T-helper 1 cell treated with Interleukin-12 subunit alpha and Interleukin-12 subunit beta and Interleukin-4 antibody, amounts not matched to agents 30 μg/mL and 1 μg/mL, for 36 hours (primary cell): ENCODE results near the gene EFNA3.

Experiments
- H3K27ac Mint-ChIP-seq: one replicate; pipeline ENCODE4 v1.8.0; 2021; ENCODE audit warnings: mild to moderate bottlenecking, mixed read lengths
- H3K27me3 Mint-ChIP-seq: one replicate; pipeline ENCODE4 v1.8.0; 2021; ENCODE audit warnings: low read depth, mixed read lengths
- H3K36me3 Mint-ChIP-seq: one replicate; pipeline ENCODE4 v1.8.0; 2021; ENCODE audit warnings: low read depth, mixed read lengths
- H3K4me1 Mint-ChIP-seq: one replicate; pipeline ENCODE4 v1.8.0; 2021; ENCODE audit warnings: low read depth, mixed read lengths
- H3K4me3 Mint-ChIP-seq: one replicate; pipeline ENCODE4 v1.8.0; 2021; ENCODE audit warnings: mild to moderate bottlenecking, moderate library complexity, mixed read lengths
- H3K9me3 Mint-ChIP-seq: one replicate; pipeline ENCODE4 v1.8.0; 2021; ENCODE audit warnings: mixed read lengths

Gene EFNA3

DNA sequence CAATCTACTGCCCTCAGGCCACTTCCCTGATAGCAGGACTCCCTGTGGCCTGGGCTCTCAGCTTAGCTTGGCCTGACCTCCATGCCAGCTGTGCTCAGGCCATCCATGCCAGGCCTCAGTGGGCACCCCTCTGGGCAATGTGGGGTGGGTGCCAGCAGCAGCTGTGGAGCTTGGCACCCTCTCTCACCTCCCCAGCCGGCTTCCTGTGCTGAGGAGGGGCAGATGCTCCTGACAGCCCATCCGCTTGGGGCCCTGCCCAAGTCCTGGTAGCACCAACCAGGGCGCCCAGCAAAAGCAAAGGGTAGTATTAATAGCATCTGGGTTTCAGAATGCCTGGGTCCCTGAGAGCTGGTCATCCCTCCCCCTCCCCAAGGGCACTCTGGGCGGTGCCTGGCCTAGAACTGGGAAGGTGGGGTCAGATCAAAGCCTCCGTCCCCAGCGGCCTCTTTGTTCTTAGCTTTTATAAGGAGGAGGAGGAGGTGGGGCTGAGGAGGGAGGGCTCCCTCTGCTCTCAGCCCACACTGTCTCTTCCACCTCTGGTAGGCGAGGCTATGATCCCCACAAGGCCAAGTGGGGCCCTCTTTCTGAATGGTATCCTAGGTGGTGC, 9.0 kb upstream of the EFNA3 start:
- peaks cover 12% of the 10 kb centered on the region for H3K27me3 Mint-ChIP-seq
- H3K36me3 Mint-ChIP-seq, result peaks cover 5% of the 10 kb centered on the region
- peaks cover 29% of the 10 kb centered on the region for H3K4me1 Mint-ChIP-seq
- H3K4me3 Mint-ChIP-seq, result no peak overlapping the region
- H3K27ac Mint-ChIP-seq, result no peak overlapping the region
- H3K9me3 Mint-ChIP-seq, result no peaks in the 10 kb centered on the region

DNA sequence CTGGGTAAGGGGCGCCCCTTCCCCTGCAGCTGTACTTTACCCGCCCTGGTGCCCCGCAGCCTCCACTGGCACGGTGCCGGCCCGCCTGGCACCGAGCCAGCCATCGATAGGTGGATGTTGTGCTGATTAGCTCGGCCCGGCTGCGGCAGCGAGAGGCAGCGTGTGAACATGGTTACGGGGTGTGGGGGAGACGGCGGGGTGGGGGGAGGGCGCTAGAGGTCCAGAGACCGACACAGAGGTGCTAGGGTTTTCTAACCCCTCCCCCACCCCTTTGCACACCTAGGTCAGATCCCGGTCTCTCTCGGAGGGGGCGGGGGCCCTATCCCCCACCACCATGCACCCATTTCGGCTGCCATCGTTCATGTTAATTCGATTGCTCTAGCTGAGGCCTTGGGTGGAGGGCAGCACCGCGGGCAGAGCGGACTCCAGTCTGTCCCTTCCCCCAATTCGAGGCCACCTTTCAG, 8.4 kb upstream of the EFNA3 start:
- no peak overlapping the region for H3K4me3 Mint-ChIP-seq
- peaks cover 11% of the 10 kb centered on the region for H3K27me3 Mint-ChIP-seq
- no peaks in the 10 kb centered on the region for H3K9me3 Mint-ChIP-seq
- H3K27ac Mint-ChIP-seq, result no peak overlapping the region
- H3K4me1 Mint-ChIP-seq, result peaks cover 27% of the 10 kb centered on the region
- H3K36me3 Mint-ChIP-seq, result peaks cover 5% of the 10 kb centered on the region

DNA sequence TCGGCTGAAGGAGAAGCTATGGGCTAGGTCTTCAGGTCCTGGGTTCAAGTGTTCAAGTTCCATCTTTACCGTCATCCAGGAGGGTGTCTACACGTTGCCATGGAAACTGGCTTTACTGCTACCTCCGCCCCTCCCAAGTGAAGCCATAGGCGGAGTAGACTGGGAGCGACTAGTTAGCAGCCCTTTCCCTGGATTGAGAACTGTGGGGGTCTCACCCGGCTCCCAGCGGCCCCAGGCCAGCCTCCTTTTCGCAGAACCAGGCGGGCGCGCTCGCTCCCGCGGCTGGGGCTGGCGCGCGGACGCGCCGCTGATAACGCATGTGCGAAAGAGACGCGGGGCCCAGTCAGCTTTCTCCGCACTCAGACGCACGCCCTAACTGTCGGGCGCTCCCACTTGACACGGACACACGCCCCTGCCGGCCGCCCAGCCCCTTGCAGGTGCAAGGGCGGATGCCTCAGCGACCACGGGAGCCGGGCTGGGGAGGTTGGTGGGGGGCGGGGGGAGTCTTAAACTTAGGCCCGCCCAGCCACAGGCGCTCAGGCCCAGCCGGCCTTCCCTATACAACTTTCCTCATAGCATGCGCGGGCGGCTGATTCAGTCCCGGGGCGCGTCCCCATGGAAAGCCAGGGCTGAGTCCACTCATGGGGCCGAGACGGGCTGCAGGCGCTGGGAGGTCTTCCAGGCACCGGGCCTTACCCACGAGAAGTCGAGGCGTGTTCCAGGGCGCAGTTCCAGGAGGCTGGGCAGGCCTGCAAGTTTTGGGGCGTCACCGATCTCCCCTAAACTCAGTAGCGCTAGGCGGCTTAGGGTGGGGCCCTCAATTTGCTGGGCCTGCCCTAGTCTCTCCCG, 7.7 kb upstream of the EFNA3 start:
- Mint-ChIP-seq H3K9me3 (no peaks in the 10 kb centered on the region), H3K4me3 (no peak overlapping the region), H3K27ac (no peak overlapping the region), H3K36me3 (peaks cover 5% of the 10 kb centered on the region), H3K27me3 (peaks cover 11% of the 10 kb centered on the region), H3K4me1 (peaks cover 27% of the 10 kb centered on the region)

DNA sequence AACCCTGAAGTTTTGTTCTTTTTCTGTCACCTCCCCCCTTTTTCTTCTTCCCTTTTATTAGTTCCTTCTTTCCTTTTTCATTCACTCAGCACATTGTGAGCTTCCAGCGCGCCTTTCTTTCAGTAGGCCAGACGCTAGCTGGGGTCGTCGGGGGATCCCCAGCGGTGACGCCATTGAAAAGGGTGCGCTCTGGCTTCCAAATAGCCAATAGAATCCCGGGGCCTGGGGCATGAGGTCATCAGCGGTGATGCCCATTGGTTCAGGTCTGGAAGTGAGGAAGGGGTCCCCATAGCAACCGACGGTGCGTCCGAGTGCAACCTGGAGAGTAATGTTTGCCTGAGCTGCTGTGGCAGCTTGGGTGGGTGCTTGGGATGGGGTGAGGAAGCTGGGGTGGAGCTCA, 6.9 kb upstream of the EFNA3 start:
- Mint-ChIP-seq H3K27me3 (peaks cover 11% of the 10 kb centered on the region), H3K27ac (no peak overlapping the region), H3K36me3 (peaks cover 5% of the 10 kb centered on the region), H3K9me3 (no peaks in the 10 kb centered on the region), H3K4me1 (peaks cover 27% of the 10 kb centered on the region), H3K4me3 (no peak overlapping the region)

DNA sequence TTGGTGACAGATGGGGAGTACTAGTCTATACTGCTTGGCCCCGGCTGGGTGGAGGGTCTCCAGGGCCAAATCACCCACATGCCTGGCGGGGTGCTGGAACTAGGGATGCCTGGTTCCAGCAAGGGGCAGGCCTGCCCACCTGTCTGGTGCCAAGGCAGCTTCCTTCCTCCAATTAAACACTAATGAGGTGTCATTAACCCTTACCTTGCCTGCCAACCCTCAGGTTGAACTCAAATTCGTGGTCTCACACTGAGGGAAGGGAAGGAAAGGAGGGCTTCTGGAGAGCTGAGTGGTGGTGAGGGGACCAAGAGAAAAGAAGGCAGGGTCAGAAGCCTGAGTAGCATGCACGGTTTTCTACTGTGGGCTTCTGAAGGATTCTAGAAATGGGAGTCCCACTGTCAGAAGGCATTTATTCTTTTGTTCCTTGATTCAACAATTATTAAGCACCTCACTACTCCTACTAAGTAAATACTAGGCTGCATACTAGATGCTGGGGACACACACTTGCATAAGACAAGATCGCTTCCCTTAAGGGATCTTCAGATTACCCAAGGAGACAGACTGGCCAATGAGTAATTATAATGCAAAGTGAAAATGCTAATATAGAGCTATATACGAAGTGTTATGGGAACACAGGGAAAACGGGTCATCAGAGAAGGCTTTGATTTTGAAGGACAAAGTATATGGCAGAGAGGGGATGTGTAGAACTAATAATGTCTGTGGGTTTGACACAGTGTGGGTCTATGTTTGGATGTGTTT, 5.9 kb upstream of the EFNA3 start:
- no peak overlapping the region for H3K27ac Mint-ChIP-seq
- no peaks in the 10 kb centered on the region for H3K9me3 Mint-ChIP-seq
- H3K27me3 Mint-ChIP-seq, result peaks cover 14% of the 10 kb centered on the region
- no peak overlapping the region for H3K4me3 Mint-ChIP-seq
- H3K36me3 Mint-ChIP-seq, result no peaks in the 10 kb centered on the region
- peaks cover 29% of the 10 kb centered on the region for H3K4me1 Mint-ChIP-seq

DNA sequence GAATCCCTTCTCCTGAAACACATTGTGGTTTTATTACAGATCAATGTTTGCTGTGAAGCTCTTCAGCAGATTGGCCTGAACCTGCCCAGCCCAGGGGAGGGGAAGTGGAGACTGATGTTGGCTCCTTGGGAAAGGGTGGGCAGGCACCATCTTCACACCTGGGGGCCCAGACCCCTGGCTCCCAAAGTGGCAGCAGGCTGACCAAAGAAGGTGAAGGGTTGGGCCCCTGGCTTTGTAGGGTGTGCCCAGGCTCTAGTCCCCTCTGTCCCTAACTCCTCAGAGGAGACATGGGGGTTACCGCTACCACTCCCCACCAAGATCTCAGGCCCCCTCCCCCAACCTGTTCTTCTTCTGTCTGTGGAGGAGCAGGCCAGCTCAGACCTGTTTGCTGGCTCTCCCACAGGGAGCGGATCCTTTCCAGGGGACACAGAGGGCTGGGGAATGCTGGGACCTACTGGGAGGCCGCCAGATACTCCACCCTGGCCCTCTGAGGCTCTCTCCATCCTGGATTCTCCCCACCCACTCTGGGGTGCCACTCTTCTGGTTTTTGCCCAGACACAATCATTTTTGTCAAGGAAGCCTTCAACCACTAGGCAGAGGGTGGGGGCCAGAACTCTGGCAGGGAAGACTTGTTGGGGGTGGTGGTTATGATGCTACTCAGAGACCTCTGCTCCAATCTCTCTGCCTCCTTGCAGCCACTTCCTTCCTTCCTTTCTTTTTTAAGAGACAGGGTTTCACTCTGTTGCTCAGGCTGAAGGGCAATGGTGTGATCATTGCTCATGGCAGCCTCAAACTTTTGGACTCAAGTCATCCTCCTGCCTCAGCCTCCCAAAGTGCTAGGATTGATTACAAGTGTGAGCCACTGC, 5.0 kb upstream of the EFNA3 start:
- Mint-ChIP-seq H3K9me3 (no peaks in the 10 kb centered on the region), H3K36me3 (no peaks in the 10 kb centered on the region), H3K4me3 (no peak overlapping the region), H3K27ac (no peak overlapping the region), H3K4me1 (peaks cover 31% of the 10 kb centered on the region), H3K27me3 (peaks cover 22% of the 10 kb centered on the region)

DNA sequence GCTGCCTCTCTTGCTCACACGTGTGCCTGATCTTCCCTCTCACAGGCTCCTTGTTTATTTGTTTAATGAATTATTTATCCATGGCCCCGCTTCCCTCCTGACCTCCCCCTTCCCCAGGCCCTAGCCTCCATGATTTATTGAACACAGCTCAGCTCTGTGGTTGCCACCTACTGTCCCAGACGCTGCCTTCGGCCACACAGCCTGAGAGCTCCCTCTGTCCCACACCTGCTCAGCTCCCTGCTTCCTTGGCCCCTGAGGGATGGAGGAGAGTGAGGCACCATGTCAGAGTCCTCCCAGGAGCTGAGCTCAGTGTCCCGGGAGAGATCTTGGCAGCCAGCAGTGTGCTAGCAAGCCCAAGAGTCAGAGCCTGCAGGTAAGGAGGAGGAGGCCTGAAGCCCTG, 3.1 kb upstream of the EFNA3 start:
- peaks cover 3% of the 10 kb centered on the region for H3K36me3 Mint-ChIP-seq
- H3K27me3 Mint-ChIP-seq, result peaks cover 33% of the 10 kb centered on the region
- H3K27ac Mint-ChIP-seq, result no peak overlapping the region

DNA sequence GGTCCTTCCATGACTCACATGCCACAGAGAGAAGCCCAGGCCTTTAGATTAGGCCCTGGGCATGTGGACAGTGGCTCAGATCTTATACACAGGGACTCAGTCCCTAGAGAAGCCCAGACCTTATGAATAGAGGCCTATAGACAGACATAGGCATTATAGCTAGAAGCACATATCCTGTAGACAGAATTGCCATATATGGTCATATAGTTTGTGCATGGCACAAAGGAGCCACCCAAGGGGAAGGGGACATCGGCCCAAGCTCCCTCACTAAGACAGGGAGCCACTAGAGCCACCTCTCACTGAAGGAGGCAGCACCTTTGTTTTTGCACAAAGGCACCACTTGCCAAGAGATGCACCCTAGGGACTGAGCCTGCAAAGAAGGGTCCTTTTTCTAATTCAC, 2.3 kb upstream of the EFNA3 start:
- H3K9me3 Mint-ChIP-seq, result no peaks in the 10 kb centered on the region
- peaks cover 37% of the 10 kb centered on the region for H3K27me3 Mint-ChIP-seq
- H3K4me1 Mint-ChIP-seq, result peaks cover 36% of the 10 kb centered on the region
- H3K27ac Mint-ChIP-seq, result no peak overlapping the region
- H3K4me3 Mint-ChIP-seq, result no peak overlapping the region
- peaks cover 3% of the 10 kb centered on the region for H3K36me3 Mint-ChIP-seq

More for the DNA sequence above, 3.1 kb upstream of the EFNA3 start:
- H3K4me1 Mint-ChIP-seq, result peaks cover 35% of the 10 kb centered on the region
- no peak overlapping the region for H3K4me3 Mint-ChIP-seq
- no peaks in the 10 kb centered on the region for H3K9me3 Mint-ChIP-seq

DNA sequence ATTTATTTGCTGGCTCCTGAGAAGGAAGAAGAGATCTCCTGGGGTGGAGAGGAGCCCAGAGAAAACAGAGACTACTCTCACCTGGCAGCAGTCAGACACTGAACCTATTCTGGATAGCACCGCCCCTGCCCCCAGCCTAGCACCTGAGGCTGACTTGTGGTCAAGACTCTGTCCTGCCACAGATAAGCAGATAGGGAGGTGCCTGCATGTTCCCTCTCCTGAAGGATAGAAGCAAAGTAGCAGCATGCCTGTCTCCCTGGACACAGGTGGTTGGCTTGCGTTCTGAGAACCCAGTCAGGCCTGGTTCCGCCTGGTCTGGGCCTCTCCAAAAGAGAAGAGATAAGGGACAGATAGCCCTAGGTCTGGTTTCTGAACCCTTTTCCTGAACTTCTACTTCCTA, 1.3 kb upstream of the EFNA3 start:
- peaks cover 5% of the 10 kb centered on the region for H3K36me3 Mint-ChIP-seq
- no peak overlapping the region for H3K27ac Mint-ChIP-seq
- H3K4me3 Mint-ChIP-seq, result no peak overlapping the region
- peaks cover 35% of the 10 kb centered on the region for H3K27me3 Mint-ChIP-seq
- peaks cover 33% of the 10 kb centered on the region for H3K4me1 Mint-ChIP-seq
- no peaks in the 10 kb centered on the region for H3K9me3 Mint-ChIP-seq

DNA sequence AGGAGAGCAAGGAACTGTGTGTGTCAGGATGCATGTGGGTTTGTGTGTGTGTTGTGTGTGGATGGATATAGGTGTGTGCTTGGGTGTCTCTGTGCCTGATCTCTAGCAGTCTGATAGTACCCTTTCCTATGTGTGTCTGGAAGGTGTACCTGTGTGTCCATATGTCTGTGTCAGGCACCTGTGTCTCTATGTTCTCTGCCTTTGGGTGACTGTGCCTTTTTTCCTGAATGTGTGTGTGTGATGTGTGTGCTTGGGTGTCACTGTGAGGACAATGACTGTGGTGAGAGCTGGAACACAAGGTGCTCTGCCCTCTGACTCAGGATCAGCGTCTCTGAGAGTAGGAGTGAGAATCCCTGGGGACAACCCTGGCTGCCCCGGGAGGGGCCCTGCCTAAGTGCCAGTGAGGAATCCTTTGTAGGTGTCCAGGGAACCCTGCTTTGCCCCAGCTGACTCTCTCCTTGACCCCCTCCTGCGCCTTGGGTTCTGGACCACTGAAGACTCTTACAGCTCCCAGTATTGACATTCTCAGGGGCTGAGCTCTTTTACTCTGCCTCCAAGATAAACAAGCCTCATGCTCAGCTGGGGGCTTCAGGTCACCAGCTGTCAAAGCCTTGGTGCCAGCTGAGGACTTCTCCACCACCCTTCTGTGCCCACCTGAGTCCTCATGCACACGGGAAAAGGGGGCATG, 735 bp upstream of the EFNA3 start:
- no peak overlapping the region for H3K4me3 Mint-ChIP-seq
- H3K27ac Mint-ChIP-seq, result no peak overlapping the region
- H3K27me3 Mint-ChIP-seq, result peaks cover 40% of the 10 kb centered on the region
- peaks cover 5% of the 10 kb centered on the region for H3K36me3 Mint-ChIP-seq
- no peaks in the 10 kb centered on the region for H3K9me3 Mint-ChIP-seq
- H3K4me1 Mint-ChIP-seq, result peaks cover 35% of the 10 kb centered on the region

DNA sequence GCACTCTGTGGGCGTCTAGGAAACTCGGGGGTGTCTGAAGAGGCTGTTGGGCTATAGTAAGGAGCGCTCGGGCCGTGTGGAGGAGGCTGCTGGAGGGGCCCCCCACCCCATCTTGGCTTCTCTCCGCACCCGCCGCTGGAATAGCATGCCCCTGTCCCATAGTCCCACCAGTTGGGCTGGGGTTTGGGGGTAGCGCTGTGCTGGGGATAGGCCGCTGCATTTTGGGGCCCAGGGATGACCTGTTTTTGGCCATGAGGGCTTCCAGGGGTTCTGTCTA, 511 bp downstream of the EFNA3 start:
- Mint-ChIP-seq H3K4me1 (peaks cover 29% of the 10 kb centered on the region), H3K36me3 (peaks cover 5% of the 10 kb centered on the region)

DNA sequence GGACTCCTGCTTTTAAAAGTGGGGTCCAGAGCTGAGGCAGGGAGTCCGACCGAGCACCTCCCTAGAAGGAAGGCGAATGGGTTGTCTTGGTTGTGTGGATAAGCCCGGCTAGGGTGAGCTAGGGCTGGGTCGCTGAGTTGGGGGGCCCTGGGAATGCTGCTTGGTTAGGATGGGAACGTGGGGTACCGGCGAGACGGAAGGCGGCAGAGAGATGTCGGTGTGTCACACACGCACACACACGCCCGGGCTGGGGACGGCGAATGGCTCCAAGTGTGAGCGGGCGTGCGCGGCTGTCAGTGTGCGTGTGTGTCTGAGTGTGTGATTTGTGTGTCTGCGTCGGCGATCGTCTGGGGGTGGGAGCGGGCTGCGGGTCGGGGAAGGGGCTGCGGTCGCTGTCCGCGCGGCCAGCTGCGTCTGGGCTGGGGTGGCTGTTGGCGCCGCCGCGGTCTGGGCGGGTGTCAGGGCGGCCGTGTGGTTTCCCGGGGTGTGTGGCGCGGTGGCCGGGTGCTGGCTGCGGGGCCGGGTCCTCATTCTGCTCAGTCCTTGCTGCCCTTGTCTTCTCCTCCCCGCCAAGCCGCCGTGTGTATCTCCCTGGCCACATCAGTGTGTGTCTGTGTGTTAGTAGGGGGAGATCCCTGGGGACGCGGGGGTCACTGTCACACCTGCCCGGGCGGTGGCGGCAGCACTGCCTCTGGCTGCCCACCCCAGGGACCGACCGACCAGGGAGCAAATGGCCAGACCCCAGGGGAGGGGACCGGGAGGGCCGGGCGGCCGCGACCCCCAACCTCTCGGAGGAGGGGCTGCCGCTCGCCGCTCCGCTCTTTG, 1.1 kb downstream of the EFNA3 start:
- H3K27ac Mint-ChIP-seq, result no peak overlapping the region
- H3K27me3 Mint-ChIP-seq, result peaks cover 48% of the 10 kb centered on the region
- peaks cover 33% of the 10 kb centered on the region for H3K4me1 Mint-ChIP-seq
- peaks cover 5% of the 10 kb centered on the region for H3K36me3 Mint-ChIP-seq
- H3K4me3 Mint-ChIP-seq, result peak overlapping the region; percentile 57
- H3K9me3 Mint-ChIP-seq, result no peaks in the 10 kb centered on the region

More for the DNA sequence above, 511 bp downstream of the EFNA3 start:
- H3K9me3 Mint-ChIP-seq, result no peaks in the 10 kb centered on the region
- H3K27ac Mint-ChIP-seq, result no peak overlapping the region
- H3K27me3 Mint-ChIP-seq, result peaks cover 48% of the 10 kb centered on the region
- peak overlapping the region; percentile 57 for H3K4me3 Mint-ChIP-seq
